WI38 (cell line): Measurements from ENCODE around the gene TRRAP.

Experiments
- H3K4me3 ChIP-seq: 2 replicates; pipeline ENCODE4 v1.5.1; 2011; ENCODE audit warnings: low read depth, mild to moderate bottlenecking, control low read depth, low read length
- TF ChIP-seq, protein P1 (sequence below): IDR thresholded peaks from 2 replicates; pipeline ENCODE4 v1.5.1; 2012; ENCODE audit warnings: low read depth, mild to moderate bottlenecking, control low read depth, low read length

TRRAP gene

DNA sequence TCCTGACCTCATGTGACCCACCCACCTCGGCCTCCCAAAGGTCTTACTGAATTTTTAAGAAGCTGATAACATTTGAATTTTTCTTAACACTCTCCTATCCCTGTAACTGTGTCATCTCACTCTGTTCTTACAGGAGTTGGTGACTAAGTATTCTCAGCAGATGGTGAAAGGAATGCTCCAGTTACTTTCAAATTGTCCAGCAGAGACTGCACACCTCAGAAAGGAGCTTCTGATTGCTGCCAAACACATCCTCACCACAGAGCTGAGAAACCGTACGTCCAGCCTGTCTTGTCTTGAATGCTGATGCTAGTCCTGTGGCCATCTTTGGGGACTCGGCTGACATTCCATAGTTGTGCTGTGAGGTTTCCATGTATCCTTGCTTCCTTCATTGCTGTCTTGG lies 24.9 kb downstream of the TRRAP start:
- TF ChIP-seq, protein P1, sequence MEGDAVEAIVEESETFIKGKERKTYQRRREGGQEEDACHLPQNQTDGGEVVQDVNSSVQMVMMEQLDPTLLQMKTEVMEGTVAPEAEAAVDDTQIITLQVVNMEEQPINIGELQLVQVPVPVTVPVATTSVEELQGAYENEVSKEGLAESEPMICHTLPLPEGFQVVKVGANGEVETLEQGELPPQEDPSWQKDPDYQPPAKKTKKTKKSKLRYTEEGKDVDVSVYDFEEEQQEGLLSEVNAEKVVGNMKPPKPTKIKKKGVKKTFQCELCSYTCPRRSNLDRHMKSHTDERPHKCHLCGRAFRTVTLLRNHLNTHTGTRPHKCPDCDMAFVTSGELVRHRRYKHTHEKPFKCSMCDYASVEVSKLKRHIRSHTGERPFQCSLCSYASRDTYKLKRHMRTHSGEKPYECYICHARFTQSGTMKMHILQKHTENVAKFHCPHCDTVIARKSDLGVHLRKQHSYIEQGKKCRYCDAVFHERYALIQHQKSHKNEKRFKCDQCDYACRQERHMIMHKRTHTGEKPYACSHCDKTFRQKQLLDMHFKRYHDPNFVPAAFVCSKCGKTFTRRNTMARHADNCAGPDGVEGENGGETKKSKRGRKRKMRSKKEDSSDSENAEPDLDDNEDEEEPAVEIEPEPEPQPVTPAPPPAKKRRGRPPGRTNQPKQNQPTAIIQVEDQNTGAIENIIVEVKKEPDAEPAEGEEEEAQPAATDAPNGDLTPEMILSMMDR = no peak
- H3K4me3 ChIP-seq = no peak overlapping the region

DNA sequence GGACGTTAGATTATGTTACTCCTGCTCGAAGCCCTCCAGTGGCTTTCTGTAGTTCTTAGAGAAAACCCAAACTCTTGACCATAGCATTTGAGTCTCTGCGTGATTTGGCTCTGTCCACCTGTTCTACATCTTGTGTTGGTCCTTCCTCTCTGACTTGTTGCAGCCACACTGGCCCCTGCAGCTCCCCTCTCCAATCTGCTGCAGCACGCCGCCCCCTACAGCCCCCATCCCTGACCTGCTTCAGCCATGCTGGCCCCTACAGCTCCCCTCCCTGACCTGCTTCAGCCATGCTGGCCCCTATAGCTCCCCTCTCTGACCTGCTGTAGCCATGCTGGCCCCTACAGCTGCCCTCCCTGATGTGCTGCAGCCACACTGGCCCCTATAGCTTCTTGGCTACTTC lies 29.2 kb downstream of the TRRAP start:
- no peak overlapping the region for H3K4me3 ChIP-seq
- TF ChIP-seq, protein P1 = no peak

DNA sequence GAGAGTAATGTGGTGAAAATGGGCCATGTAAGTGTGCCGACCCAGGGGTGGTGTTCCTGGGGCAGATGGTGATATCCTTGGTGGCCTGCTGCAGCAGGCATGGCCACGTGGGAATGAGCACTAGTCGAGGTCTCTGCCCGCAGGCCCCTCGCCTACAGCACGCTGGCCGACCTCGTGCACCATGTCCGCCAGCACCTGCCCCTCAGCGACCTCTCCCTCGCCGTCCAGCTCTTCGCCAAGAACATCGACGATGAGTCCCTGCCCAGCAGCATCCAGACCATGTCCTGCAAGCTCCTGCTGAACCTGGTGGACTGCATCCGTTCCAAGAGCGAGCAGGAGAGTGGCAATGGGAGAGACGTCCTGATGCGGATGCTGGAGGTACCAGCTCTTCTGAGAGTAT lies 30.3 kb downstream of the TRRAP start:
- TF ChIP-seq, protein P1 = no peak
- H3K4me3 ChIP-seq = no peak overlapping the region

DNA sequence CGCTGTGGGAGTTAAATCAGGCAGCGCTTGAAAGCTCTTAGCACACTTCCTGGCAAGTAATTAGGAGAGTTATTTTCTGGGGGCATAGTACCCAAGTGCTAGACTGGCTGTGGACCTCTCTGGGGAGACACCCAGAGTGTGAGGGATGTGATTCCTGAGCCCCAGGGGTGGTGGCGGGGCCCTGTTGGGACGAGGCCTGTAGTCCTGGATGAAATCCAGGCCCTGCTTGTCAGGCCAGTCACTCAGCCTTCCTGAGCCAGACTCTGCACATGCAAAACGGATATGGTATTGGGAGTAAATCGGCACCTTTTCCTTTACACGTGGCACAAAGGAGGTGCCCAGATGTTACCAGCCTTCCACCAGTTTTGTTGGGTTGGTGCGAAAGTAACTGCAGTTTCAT lies 31.2 kb downstream of the TRRAP start:
- TF ChIP-seq, protein P1 = no peak
- H3K4me3 ChIP-seq = no peak overlapping the region

DNA sequence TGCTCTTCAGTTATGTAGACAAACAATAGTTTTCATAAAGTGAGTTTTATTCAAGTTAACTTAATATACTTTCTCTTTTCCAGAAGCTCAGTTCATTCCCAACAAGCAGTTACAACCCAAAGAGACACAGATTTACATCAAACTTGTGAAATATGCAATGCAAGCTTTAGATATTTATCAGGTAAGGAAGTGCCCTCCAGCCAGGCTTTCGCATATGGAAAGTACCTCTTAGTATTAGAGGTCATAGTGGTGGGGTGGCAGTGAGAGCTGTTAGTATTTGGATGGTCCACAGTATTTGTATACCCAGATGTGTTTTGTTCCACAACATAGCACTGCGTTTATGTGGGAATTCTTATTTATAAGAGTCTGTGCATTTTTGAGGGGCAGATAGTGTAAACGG lies 32.1 kb downstream of the TRRAP start:
- H3K4me3 ChIP-seq = no peak overlapping the region
- TF ChIP-seq, protein P1 = no peak

DNA sequence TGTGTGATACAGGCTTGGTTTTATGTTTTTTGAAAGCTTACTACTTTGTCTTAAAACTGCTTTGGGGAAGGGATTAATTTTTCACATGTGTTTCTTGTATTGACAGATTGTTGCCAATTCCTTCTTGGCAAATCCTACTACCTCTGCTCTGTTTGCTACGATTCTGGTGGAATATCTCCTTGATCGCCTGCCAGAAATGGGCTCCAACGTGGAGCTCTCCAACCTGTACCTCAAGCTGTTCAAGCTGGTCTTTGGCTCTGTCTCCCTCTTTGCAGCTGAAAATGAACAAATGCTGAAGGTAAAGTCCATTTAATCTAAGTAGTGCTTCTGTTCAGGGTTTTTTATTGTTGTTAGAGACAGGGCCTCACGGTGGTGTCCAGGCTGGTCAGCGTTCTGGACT lies 33.6 kb downstream of the TRRAP start:
- TF ChIP-seq, protein P1 = no peak

DNA sequence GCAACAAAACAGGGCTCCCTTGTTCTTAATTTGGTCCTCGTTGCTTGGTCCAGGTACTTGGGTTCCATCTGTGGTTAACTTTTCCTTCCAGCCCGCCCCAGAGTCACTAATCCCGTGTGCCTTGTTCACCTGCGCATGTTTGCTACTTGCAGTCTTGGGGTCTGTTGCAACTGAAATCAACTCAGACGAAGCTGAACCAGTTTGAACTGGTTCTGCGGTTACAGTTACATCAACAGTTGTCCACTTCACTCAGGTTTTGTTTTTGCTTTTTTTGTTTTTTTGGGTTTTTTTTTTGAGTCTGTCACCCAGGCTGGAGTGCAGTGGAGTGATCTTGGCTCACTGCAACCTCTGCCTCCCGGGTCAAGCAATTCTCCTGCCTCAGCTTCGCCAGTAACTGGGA lies 34.7 kb downstream of the TRRAP start:
- no peak overlapping the region for H3K4me3 ChIP-seq
- TF ChIP-seq, protein P1 = no peak

More for the DNA sequence above, 33.6 kb downstream of the TRRAP start:
- no peak overlapping the region for H3K4me3 ChIP-seq
